AG09319 (cell line): ENCODE results near the gene GNG2.

Experiments
- DNase-seq: peaks from one replicate; pipeline ENCODE4 v3.0.0-alpha.2; 2010; ENCODE audit warnings: low read depth; ENCODE audit errors: extremely low read depth
- TF ChIP-seq, protein P1 (sequence below): IDR thresholded peaks from 2 replicates; pipeline ENCODE4 v1.5.1; 2011; ENCODE audit warnings: low read depth, mild to moderate bottlenecking, inconsistent platforms, low read length, moderate library complexity

Gene GNG2

DNA sequence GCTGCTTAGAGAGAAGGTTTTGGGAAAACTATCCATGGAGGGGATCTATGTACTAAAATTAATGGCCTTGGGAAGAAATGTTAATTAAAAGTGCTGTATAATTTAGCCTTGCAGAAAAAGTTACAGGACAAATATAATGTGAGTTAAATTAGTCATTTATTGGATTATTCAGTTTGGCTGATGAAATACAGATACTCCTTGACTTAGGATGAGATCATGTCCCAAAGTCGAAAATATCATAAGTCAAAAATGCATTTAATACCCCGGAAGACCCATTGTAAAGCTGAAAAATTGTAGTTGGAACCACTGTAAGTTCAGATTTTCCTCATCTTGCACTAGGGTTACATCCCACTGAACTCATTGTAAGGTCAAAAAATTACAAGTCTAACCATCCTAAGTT lies 138.7 kb downstream of the GNG2 start:
- TF ChIP-seq, protein P1, sequence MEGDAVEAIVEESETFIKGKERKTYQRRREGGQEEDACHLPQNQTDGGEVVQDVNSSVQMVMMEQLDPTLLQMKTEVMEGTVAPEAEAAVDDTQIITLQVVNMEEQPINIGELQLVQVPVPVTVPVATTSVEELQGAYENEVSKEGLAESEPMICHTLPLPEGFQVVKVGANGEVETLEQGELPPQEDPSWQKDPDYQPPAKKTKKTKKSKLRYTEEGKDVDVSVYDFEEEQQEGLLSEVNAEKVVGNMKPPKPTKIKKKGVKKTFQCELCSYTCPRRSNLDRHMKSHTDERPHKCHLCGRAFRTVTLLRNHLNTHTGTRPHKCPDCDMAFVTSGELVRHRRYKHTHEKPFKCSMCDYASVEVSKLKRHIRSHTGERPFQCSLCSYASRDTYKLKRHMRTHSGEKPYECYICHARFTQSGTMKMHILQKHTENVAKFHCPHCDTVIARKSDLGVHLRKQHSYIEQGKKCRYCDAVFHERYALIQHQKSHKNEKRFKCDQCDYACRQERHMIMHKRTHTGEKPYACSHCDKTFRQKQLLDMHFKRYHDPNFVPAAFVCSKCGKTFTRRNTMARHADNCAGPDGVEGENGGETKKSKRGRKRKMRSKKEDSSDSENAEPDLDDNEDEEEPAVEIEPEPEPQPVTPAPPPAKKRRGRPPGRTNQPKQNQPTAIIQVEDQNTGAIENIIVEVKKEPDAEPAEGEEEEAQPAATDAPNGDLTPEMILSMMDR: no peak
- no peak for DNase-seq

DNA sequence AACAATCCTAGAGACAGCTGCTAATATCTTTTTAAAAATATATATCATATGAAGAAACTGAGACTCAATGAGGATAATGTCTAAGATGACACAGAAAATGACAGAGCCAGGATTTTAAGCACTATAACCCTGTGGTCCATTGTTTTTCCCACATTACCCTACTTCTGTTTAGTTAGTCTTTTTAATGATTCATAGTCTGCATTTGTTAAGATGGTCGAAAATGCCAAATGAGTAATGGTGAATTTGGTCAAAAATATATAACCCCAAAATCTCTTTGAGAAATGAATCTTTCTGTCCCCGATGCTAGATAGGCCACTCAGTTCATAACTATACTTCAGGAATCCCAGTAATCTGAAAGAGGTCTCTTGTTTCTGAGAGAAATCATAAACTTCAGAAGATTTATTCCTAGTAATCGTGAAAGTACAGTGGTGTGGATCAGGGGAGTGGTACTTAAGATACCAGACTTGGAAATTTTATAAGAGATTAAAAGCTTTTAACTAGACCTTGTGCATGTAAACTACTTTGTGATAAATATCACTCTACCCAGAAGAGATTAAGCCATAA lies 139.7 kb downstream of the GNG2 start:
- TF ChIP-seq, protein P1: no peak
- no peak for DNase-seq

DNA sequence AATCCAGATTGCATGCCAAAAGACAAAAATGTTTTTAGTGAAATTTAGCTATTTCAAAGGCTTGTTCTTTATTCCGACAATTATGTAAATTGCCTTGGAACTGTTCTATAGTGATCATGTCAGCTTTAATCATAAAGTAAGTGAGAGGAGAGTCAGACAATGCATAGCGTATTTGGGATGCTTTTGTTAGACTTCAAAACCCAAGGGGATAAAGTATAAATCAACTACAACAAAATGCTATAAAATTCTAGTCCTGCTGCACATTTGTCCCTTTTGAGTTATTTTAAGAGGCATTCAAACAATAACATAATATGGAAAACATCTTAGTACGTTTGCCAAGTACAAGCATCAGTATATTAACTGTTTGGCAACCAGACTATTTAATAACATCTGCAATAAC lies 140.3 kb downstream of the GNG2 start:
- DNase-seq: no peak
- TF ChIP-seq, protein P1: no peak

DNA sequence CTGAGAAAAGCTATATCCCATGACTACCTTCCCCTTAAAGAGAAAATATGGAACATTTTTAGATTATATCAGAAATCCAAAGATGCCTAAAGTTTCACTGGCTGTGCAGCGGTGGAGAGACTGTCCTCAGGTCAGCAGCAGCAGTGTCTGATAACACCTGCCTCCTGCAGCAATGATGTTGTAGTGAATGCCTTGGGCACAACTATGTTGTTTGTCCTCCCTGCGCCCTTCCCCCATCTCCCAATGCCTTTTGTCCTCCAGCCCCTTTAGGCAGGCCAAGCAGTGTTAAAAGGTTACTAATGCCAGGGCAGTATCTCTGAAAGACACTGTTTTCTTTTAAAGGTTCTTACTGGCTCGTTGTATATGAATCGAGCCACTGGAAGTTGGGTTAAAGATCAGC lies 142.1 kb downstream of the GNG2 start:
- TF ChIP-seq, protein P1: no peak
- DNase-seq: no peak

DNA sequence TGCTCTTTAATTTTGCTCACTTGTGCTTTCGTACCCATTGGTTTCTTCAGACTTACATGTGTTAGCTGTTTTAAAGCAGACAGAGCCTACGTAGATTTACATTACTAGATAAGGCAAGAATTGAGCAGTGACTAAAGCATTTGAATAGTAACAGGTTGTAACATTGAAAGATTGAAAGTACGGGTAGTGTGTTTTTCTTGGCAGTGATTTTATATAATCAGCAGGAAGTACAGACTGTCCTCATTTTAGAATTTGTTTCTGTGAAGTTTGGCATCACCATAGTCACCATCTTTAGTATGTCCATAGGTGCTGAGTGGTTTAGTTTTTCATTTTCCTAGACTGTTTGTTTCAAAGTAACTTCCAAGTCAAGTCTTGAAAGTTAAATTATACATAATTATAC lies 142.9 kb downstream of the GNG2 start:
- no peak for DNase-seq
- TF ChIP-seq, protein P1: no peak

DNA sequence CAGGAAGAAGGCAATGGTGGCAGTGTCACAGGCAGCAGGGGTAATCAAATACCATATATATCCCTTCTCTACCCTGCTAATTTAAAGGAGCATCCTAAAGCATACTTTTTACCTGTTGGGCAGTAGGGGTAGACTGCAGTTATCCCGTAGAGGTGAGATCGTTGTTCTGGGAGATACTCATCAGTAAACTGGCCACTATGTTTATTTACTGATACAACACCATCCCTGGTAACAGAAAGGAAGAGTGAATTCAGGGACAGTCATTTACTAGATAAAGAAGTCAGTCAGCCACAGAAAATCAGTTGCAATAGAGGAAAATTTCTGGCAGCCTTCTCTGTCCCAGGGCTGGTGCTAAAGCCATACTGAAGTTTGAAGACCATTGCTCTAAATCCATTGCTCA lies 145.2 kb downstream of the GNG2 start:
- TF ChIP-seq, protein P1: no peak

DNA sequence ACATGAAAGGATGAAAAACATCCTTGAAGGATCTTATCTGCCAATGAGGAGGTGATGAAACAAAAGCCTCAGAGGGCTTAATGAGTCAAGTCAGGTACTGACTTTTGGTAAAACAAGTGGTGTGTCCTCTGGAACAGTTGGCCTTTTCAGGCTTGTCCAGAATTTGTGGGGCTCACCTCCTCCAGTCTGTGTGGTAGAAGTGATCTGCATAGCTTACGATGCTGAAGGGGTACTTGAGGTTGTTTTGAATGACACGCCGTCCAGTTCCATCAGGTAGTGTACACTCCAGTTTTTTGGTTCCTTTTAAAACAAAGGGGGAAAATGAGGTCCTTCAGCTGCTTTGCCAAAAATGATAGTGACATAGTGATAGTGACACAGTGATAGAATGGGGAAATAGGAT lies 145.9 kb downstream of the GNG2 start:
- TF ChIP-seq, protein P1: no peak
- no peak for DNase-seq

More for the DNA sequence above, 145.2 kb downstream of the GNG2 start:
- DNase-seq: no peak
